SK-N-SH (cell line): Measurements from ENCODE around the gene INTS3. TPM values are rescaled to one million over a fixed set of nuclear protein-coding genes. Genes with fewer than 3 reads are reported as not detected.
"Not testable (repeated sequence)": the region's sequence is repeated elsewhere in the genome, so short reads cannot be mapped to it uniquely, and the experiment has no call there.

ENCODE experiments used
- CTCF ChIA-PET: fragments of 300-600, 350-600 bp; formaldehyde crosslinking; extraction: SDS; loops from one replicate; lab custom pipeline; 2021; lab: Yijun Ruan, JAX
- POLR2A ChIA-PET: fragments of 350-600 bp; sonication (Branson Sonifier 250); formaldehyde crosslinking; extraction: SDS; loops from one replicate; lab custom pipeline; 2020; ENCODE audit warnings: antibody characterized with exemption, inconsistent platforms; lab: Yijun Ruan, JAX
- DNase-seq: peaks from one replicate; pipeline ENCODE4 v3.0.0; 2012
- H2AFZ ChIP-seq: fragments of 200-600 bp; sonication (generic); 2 replicates; pipeline ENCODE4 v1.8.1; 2016; ENCODE audit warnings: antibody characterized with exemption, mild to moderate bottlenecking, low read depth
- H3F3A ChIP-seq: fragments of 200-600 bp; sonication (generic); replicated peaks from 2 replicates; pipeline ENCODE3; 2016; ENCODE audit warnings: antibody characterized with exemption, mild to moderate bottlenecking; ENCODE audit not compliant: insufficient read depth
- H3K27ac ChIP-seq, 2 experiments: fragments of 200-500 bp in 1 of 2; fragments of 200-600 bp in 1 of 2; sonication (Bioruptor generic) in 1 of 2; sonication (generic), shearing (Covaris generic) in 1 of 2; 2 replicates each; pipeline versions ENCODE4 v1.5.1 to v1.6.1; 2014 to 2016; ENCODE audit warnings: low read depth in 2 of 2, inconsistent platforms in 1 of 2, low read length in 1 of 2, mild to moderate bottlenecking in 1 of 2, mixed read lengths in 1 of 2
- H3K27me3 ChIP-seq: fragments of 200-600 bp; sonication (generic), shearing (Covaris generic); 2 replicates; pipeline ENCODE4 v1.6.1; 2016; ENCODE audit warnings: mixed run types; ENCODE audit not compliant: insufficient read depth
- H3K36me3 ChIP-seq, 2 experiments: fragments of 200-500 bp in 1 of 2; fragments of 200-600 bp in 1 of 2; sonication (Bioruptor generic) in 1 of 2; sonication (generic) in 1 of 2; replicated peaks in 1 of 2; 2 replicates each; pipeline versions ENCODE3 to v1.5.1; 2014 to 2016; ENCODE audit warnings: low read length in 1 of 2, mild to moderate bottlenecking in 1 of 2; ENCODE audit not compliant: insufficient read depth in 2 of 2, control insufficient read depth in 1 of 2
- H3K4me1 ChIP-seq, 2 experiments: fragments of 200-500 bp in 1 of 2; fragments of 200-600 bp in 1 of 2; sonication (Bioruptor generic) in 1 of 2; sonication (generic), shearing (Covaris generic) in 1 of 2; 2 replicates each; pipeline versions ENCODE4 v1.5.1 to v1.6.1; 2014 to 2016; ENCODE audit warnings: low read depth in 1 of 2, low read length in 1 of 2, mixed run types in 1 of 2; ENCODE audit not compliant: insufficient read depth in 2 of 2, control insufficient read depth in 1 of 2
- H3K4me2 ChIP-seq: fragments of 200-600 bp; sonication (generic), shearing (Covaris generic); 2 replicates; pipeline ENCODE4 v1.6.1; 2017; ENCODE audit warnings: mixed run types
- H3K4me3 ChIP-seq, 2 experiments: fragments of 200-500 bp in 1 of 2; fragments of 200-600 bp in 1 of 2; sonication (Bioruptor generic) in 1 of 2; sonication (generic), shearing (Covaris generic) in 1 of 2; 2 replicates each; pipeline versions ENCODE4 v1.5.1 to v1.8.1; 2014 to 2016; ENCODE audit warnings: low read depth in 2 of 2, inconsistent platforms in 1 of 2, low read length in 1 of 2, mild to moderate bottlenecking in 1 of 2, mixed read lengths in 1 of 2, moderate library complexity in 1 of 2
- H3K79me2 ChIP-seq: fragments of 200-600 bp; sonication (generic); 2 replicates; pipeline ENCODE4 v1.8.1; 2017; ENCODE audit warnings: mild to moderate bottlenecking; ENCODE audit not compliant: insufficient read depth
- H3K9ac ChIP-seq: fragments of 200-600 bp; sonication (generic); 2 replicates; pipeline ENCODE4 v1.6.1; 2017; ENCODE audit warnings: mixed run types
- H3K9me2 ChIP-seq: fragments of 200-600 bp; sonication (generic); 2 replicates; pipeline ENCODE4 v1.6.1; 2017; ENCODE audit warnings: mixed run types
- H3K9me3 ChIP-seq: fragments of 200-600 bp; sonication (generic); 2 replicates; pipeline ENCODE4 v1.6.1; 2017; ENCODE audit warnings: mixed run types, mild to moderate bottlenecking, moderate library complexity
- H4K20me1 ChIP-seq: fragments of 200-600 bp; sonication (generic); 2 replicates; pipeline ENCODE4 v1.6.1; 2017; ENCODE audit warnings: mild to moderate bottlenecking, mixed run types; ENCODE audit not compliant: insufficient read depth
- FOXM1 ChIP-seq: IDR thresholded peaks from 2 replicates; pipeline ENCODE4 v1.4.0; 2012; ENCODE audit warnings: low read depth, mild to moderate bottlenecking
- GABPA ChIP-seq: IDR thresholded peaks from 2 replicates; pipeline ENCODE4 v1.4.0; 2012; ENCODE audit warnings: low read depth, mild to moderate bottlenecking
- NRF1 ChIP-seq: IDR thresholded peaks from 2 replicates; pipeline ENCODE4 v1.6.1; 2012; ENCODE audit warnings: low read depth, mild to moderate bottlenecking, low read length
- RFX5 ChIP-seq: IDR thresholded peaks from 2 replicates; pipeline ENCODE4 v1.6.1; 2012; ENCODE audit warnings: mild to moderate bottlenecking, improper control_type of control experiment, low read length
- RXRA ChIP-seq: IDR thresholded peaks from 2 replicates; pipeline ENCODE4 v1.4.0; 2012; ENCODE audit warnings: low read depth, mild to moderate bottlenecking, borderline replicate concordance
- USF2 ChIP-seq: fragments of 150-350 bp; IDR thresholded peaks from 2 replicates; pipeline ENCODE4 v1.6.1; 2017; ENCODE audit warnings: antibody characterized with exemption, low read length, low read depth, borderline replicate concordance
- WGBS: methylation state at CpG from one replicate; pipeline ENCODE4 v1.1.6; 2017; ENCODE audit warnings: low lambda C conversion rate; 5-methylcytosine and 5-hydroxymethylcytosine counted together
- polyA plus RNA-seq, 3 experiments: library from polyadenylated mRNA; depleted of rRNA; stranded (reverse); fragments of >200 nt; gene quantifications; 2 replicates each; pipeline ENCODE4 v1.2.3, GENCODE V29; 2012

Gene INTS3
- polyA plus RNA-seq, 1 of the 3 experiments (the other 2 are of a cell fraction), result 64.3 TPM

GRCh38 chr1:153779781-153780541, 52.1 kb downstream of the INTS3 start:
- H4K20me1 ChIP-seq, result no peaks in the 10 kb centered on the region
- DNase-seq, result no peak
- no peaks in the 10 kb centered on the region for H3K9me3 ChIP-seq
- CTCF ChIA-PET, result interaction anchor here (1.0 to 1.9 kb wide), 3 partner anchors 18 to 207 kb away, joined by 3 to 8 read pairs (median 5); partner anchors contain the start of gene RAB13
- H3K27ac ChIP-seq, result no peak overlapping the region
- H3K27me3 ChIP-seq, result no peaks in the 10 kb centered on the region
- no peak overlapping the region for H3K4me2 ChIP-seq
- H3K4me1 ChIP-seq, result peaks cover 4 to 13% of the 10 kb centered on the region in 2 experiments; a peak in 2 of 4 replicates
- H3K36me3 ChIP-seq, result no peaks in the 10 kb centered on the region
- no peaks in the 10 kb centered on the region for H3K79me2 ChIP-seq
- POLR2A ChIA-PET, result no interaction called here
- H3K9me2 ChIP-seq, result no peaks in the 10 kb centered on the region
- TF ChIP-seq GABPA (no peak), RXRA (no peak), RFX5 (no peak), USF2 (no peak), FOXM1 (no peak)
- TF ChIP-seq, all 33 proteins: peak for 0
- Histone ChIP-seq H3F3A (peaks cover under 1% of the 10 kb centered on the region), H2AFZ (no peak overlapping the region), H3K9ac (no peak overlapping the region), H3K4me3 (no peak overlapping the region)
- 71% methylated on average over 16 of the region's 17 CpGs for WGBS

- Histone ChIP-seq H3K9me3 (no peaks in the 10 kb centered on the region), H3K79me2 (no peaks in the 10 kb centered on the region), H3K4me2 (no peak overlapping the region), H4K20me1 (no peaks in the 10 kb centered on the region), H3K27me3 (no peaks in the 10 kb centered on the region), H3K9me2 (no peaks in the 10 kb centered on the region), H3K4me3 (no peak overlapping the region), H3F3A (peaks cover 4% of the 10 kb centered on the region), H3K9ac (no peak overlapping the region), H3K27ac (no peak overlapping the region), H2AFZ (no peak overlapping the region), H3K36me3 (no peaks in the 10 kb centered on the region), H3K4me1 (peaks cover 4 to 12% of the 10 kb centered on the region in 2 experiments; a peak in 2 of 4 replicates)
- no peak for TF ChIP-seq NRF1
- DNase-seq, result no peak
- ChIA-PET CTCF (interaction anchor here (0.9 to 1.9 kb wide), 3 partner anchors 10 to 206 kb away, joined by 3 to 8 read pairs (median 5); partner anchors contain the start of gene RAB13), POLR2A (no interaction called here)
- WGBS, result 88% methylated on average over 4 of the region's 4 CpGs
Measured at GRCh38 chr1:153780551-153780950, 52.7 kb downstream of the INTS3 start.

DNA sequence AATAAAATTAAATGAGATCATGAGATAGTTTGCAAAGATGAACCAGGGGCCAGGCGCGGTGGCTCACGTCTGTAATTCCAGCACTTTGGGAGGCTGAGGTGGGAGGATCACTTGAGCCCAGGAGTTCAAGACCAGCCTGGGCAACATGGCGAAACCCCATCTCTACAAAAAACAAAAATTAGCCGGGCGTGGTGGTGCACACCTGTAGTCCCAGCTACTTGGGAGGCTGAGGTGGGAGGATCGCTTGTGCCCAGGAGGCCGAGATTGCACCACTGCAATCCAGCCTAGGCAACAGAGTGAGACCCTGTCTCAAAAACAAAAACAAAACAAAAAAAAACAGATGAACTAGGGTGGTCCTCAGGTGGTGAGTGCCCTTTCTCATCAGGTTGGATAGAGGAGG, 54.8 kb downstream of the INTS3 start:
- Histone ChIP-seq H3K27ac (peak overlapping the region; percentile 85 to 94), H3K4me3 (peak overlapping the region in 1 of 2 experiments; percentile 75; a peak in 3 of 4 replicates), H3K4me2 (peak overlapping the region; percentile 80), H2AFZ (peak overlapping the region; percentile 62), H3K9ac (peak overlapping the region; percentile 86; the same call in 1 of the 2 replicates)
- H3K9me2 ChIP-seq, POLR2A ChIA-PET, H3K4me1 ChIP-seq, H4K20me1 ChIP-seq, DNase-seq, H3F3A ChIP-seq, H3K9me3 ChIP-seq, H3K79me2 ChIP-seq, H3K27me3 ChIP-seq, H3K36me3 ChIP-seq: not testable (repeated sequence)
- WGBS, result 94% methylated on average over 8 of the region's 8 CpGs
- CTCF ChIA-PET, result interaction anchor here (0.8 to 1.8 kb wide), 6 partner anchors 10 to 164 kb away, joined by 3 to 6 read pairs (median 6); partner anchors contain the start of gene DENND4B
